ENCODE data around the gene RNASE13.

DNA sequence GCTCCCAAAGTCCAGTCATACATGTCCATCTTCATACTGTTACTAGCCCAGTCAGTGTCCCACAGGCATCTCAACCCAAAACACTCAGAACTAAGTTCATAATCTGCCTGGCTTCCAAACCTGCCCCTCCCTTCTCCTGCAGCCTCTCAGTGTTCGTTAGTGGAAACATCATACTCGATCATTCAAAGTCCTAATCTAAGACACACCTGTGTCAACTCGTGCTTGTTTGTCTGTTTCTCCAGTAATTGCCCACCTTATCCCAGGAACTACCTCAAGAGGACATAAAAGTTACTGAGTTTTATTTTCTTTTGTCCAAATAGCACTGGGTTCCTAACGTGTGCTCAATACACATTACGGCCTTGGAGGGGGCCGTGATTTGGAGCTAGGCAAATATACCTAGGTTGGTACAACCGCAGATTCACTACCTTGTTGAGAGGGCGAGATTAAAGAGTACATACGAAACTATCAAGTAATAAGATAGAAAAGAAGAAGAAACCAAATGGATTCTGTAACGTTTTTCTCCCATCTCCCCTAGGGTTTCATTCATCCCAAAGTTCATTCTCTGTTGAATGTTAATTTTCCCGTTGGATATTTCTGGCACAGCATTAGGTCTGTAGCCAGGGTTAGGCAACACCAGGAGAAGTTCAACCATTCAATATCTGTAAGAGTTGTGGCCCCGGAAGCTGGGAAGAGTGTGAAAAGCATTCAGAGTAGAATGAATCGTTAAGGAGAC, 26.2 kb upstream of the RNASE13 start:
- TF ChIP-seq, protein P1, sequence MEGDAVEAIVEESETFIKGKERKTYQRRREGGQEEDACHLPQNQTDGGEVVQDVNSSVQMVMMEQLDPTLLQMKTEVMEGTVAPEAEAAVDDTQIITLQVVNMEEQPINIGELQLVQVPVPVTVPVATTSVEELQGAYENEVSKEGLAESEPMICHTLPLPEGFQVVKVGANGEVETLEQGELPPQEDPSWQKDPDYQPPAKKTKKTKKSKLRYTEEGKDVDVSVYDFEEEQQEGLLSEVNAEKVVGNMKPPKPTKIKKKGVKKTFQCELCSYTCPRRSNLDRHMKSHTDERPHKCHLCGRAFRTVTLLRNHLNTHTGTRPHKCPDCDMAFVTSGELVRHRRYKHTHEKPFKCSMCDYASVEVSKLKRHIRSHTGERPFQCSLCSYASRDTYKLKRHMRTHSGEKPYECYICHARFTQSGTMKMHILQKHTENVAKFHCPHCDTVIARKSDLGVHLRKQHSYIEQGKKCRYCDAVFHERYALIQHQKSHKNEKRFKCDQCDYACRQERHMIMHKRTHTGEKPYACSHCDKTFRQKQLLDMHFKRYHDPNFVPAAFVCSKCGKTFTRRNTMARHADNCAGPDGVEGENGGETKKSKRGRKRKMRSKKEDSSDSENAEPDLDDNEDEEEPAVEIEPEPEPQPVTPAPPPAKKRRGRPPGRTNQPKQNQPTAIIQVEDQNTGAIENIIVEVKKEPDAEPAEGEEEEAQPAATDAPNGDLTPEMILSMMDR (conservative IDR thresholded peaks at IDR 0.05; ENCODE audit: low read length) = no peak
- TF ChIP-seq EZH2phosphoT487 (IDR thresholded peaks at IDR 0.05; ENCODE audit: borderline replicate concordance, low read depth, low read length) = no peak
